ENCODE results near the gene SPDYA.

Gene SPDYA

DNA sequence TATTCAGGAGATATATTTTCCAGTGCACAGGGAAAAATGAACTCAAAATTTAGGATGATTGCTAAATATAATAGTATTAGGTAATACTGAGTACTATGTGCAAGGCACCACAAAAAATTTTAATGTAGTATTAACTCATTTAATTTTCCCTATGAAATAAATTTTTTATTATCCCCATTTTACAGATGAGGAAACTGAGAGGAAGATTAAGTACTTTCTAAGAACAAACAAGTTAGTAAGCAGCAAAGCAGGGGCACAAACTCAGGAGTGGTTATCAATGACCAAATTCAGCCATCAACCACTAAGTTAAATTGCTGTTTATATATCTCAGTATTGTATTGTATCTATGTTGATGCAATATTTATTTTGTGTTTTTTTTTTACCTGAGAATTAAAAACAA, 14.2 kb downstream of the SPDYA start:
- no peak for DNase-seq (ENCODE audit: low read depth, low spot score)

DNA sequence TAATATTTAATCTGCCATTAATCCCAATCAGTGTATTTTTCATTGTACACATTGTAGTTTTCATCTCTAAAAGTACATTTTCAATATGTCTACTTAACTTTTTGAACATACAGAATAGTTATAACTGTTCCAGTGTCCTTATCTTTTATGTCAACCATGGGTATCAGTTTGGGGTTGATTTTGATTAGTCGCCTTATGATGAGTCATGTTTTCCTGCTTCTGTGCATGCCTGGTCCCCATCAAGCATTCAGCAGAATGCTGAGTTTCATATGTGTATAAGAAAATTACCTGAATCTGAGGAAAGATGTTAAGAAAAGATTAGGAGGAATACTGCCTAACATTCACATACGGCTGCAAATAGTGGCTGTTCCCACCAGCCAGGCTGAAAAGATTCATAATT, 17.7 kb downstream of the SPDYA start:
- DNase-seq (ENCODE audit: low read depth, low spot score): no peak

DNA sequence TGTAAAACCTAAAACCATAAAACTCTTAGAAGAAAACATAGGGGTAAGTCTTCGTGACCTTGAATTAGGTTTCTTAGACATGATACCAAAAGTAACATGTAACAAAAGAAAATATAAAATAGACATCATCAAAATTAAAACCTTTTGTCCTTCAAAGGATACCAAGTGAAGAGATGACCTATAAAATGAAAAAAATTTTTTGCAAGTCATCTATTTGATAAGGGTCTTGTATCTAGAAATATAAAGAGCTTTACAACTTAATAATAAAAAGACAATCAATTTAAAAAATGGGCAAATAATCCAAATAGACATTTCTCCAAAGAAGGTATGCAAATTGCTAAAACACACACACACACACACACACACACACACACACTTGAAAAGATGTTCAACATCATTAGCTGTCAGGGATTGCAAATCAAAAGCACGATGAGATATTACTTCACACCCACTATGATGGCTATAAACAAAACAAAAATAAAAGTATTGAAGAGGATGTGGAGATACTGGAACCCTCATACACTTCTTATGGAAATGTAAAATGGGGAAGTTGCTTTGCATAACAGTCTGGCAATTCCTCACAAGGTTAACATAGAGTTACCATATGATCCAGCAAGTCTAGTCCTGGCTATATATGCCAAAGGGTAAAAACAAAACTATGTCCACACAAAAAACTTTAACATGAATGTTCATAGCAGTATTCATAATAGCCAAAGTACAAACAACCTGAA, 23.3 kb downstream of the SPDYA start:
- DNase-seq (ENCODE audit: low read depth, low spot score): no peak

DNA sequence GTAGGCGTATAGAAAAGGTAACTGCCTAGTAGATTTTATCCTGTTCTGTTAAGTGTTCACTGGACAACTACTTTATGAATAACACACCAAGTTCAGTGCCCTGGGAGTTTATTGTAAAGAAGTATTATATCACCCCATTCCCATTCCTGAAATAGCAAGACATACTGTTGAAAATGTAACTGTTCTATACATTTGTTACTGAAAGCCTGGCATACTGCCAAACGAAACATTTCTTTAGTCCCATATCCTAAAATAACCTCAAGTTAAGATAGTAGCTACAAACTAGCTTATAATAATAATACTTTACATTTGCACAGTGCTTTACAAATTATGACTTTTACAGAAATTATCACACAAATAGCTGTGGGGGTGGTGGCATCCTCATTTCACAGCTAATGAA, 25.1 kb downstream of the SPDYA start:
- no peak for DNase-seq (ENCODE audit: low read depth, low spot score)

DNA sequence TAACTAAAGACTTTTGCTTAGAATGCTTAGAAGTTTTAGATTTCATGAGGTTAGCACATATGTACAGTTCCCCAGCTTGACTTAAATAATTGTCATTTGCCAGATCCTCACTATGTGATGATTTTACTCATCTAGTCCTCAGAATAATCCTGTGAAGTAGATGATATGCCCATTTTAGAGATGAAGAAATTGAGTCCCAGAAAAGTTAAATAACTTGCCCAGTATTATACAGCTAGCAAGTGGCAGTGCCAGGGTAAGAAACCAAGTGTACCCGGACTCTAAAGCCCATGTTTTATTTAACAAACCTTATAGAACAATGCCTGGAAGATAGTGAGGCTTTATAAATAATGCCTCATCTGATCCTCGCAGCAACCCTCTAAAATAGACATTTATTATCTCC, 28.3 kb downstream of the SPDYA start:
- DNase-seq (ENCODE audit: low read depth, low spot score): no peak

DNA sequence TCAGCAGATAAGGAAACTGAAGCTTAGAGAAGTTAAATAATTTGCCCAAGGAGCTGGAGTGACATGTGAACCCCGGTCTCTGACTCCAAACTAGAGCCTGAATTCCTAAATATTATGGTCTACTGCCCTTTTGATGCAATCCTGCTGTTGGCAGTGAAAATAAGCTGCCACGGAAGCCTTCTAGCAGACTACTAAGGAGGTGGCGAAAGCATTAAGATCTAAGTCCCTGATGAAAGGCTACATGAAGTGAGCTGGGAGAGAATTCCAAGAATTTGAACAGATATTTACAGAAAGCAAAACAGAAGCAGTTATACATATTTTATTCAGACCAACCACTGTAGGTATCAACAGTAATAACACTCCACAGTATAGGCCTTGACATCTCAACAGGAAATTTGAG, 31.4 kb downstream of the SPDYA start:
- DNase-seq (ENCODE audit: low read depth, low spot score): no peak

DNA sequence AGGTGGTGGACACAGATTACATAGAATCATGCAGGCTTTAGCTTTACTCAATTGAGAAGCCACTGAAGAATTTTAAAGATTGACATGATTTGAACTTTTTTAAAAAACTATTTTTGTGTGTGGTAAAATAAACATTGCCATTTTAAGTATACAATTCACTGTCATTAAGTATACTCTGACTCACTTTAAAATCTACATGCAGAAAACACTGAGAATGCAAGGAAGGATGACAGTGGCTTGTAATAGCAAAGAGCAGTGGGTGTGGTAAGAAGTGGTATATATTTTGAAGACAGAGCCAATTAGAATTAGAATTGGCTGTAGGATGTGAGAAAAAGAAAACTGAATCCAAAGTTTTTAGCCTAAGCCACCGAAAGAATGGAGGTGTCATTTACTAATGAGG, 44.6 kb downstream of the SPDYA start:
- DNase-seq (ENCODE audit: low read depth, low spot score): no peak

DNA sequence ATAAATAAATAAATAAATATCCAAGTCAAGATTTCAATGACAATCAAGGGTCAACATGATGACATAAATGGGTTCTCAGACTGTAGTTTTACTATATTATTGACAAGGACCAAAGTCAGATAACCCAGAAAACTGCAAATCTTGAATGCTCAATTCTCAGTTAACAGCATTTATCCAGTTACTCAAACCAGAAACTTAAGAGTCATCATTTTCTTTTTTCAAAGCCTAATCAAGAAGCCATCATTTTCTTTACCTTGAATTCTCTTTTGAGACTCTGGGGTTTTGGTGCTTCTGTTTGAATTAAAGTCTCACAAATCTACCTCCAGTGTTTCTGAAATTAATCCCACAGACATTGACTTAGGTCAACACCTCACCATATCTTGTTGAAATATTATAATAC, 45.3 kb downstream of the SPDYA start:
- no peak for DNase-seq (ENCODE audit: low read depth, low spot score)

DNA sequence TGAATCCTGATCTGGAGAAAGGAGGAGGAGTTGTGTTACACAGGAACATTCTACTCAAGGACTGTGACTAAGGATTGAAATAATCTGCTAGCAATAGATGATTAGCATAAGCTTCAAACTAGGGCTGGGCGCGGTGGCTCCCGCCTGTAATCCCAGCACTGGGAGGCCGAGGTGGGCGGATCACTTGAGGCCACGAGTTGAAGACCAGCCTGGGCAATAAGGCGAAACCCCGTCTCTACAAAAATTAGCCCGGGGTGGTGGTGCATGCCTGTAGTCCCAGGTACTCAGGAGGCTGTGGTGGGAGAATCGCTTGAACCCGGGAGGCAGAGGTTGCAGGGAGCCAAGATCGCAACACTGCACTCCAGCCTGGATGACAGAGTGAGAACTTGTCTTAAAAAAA, 58.0 kb downstream of the SPDYA start:
- no peak for DNase-seq (ENCODE audit: low read depth, low spot score)

DNA sequence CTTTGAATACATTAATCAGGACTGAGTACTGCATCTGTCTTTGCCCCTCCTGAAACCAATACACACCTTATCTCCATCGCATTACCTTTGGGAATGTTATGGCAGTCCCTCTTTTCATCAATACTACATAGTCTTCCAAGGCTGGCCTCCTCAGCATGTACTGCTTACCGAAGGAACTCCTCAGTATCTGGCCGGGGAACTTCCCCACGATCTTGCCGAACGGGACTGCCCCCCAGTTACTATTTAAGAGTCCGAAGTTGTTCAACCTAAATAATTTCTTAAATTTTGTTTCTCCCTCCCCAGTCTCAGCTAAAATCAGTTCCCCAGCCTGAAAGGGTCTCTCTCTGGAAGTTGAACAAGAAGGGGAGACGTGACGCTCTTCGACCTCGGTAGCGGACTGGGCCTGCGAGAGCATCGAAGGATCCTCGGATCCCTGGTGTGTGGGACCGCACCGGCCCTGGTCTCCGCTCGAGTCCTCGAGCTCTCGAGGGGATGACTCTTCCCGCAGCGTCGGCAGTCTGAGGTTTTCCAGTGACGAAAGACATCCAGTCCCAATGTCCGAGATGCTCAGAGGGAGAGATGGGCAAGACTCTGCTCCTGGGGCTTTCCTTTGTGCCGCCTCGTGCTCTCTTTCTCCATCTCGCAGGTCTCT, 59.0 kb downstream of the SPDYA start:
- no peak for DNase-seq (ENCODE audit: low read depth, low spot score)

DNA sequence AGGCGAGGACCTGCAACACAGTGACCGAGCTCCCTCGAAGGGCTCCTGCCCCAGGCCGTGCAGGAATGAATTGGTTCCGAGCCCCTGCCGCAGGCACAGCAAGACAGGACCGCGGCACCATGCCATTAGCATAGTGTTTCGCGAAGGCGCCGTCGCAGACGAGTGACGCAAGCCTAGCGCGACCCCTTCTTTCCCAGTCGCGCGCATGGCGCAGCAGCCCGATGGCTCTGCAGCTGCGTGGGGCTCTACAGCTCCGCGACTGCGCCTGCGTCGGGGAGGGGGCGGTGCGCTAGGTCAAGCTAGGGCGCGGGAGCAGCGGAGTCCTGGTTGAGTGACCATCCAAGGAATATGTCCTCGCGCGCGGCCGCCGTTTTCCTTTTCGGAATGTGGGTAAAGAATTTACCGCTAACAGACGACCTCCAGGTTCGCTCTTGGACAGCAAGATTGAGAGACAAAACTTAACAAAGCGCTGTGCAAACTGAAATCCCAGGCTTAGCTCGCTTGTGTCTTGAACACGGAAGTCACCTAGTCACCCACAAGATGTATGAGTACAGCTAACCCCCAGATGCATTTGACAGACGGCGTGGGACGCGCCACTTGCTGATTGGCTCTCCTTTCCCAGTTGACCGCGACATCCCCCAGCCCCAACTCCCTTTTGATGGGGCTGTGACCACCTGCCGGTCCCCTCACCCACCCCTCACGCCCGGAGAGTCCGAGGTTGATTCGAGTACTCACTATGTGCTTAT, 59.7 kb downstream of the SPDYA start, which contains the start of gene TRMT61B:
Gene TRMT61B, minus strand, starts transcription at position 164 of the 746 bp plus-strand sequence. Its CDS starts 32 bp downstream, at position 132.
- peak; percentile 93 for DNase-seq (ENCODE audit: low read depth, low spot score)

DNA sequence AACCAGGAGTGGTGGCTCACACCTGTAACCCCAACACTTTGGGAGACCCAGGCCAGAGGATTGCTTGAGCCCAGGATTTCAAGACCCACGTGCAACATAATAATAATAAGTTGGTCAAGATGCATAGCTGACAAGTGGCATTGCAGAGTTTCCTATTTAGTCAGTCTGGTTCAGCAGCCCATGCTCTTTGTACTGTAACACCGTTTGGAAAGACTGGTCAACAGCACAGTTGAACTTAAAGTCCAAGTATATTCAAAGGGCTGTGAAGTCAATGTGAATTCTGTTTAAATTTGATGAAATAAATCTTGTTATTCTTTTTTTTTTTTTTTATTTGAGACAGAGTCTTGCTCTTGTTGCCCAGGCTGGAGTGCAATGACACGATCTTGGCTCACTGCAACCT, 61.0 kb downstream of the SPDYA start:
- DNase-seq (ENCODE audit: low read depth, low spot score): no peak

DNA sequence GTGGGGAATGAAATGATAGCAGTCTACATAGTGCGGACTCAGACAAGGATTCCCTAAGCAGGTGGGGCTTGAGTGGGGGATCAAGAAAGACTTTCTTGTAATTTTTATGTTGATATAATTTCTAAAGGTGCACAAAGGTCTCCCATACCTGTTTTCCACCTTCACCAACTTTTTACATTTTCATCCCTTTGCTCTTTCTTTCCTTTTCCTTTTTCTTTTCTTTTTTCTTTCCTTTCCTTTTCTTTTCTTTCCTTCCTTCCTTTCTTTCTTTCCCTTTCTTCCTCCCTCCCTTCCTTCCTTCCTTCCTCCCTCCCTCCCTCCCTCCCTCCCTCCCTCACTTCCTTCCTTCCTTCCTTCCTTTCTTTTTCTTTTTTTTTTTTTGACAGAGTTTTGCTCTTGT, 69.6 kb downstream of the SPDYA start:
- no peak for DNase-seq (ENCODE audit: low read depth, low spot score)

DNA sequence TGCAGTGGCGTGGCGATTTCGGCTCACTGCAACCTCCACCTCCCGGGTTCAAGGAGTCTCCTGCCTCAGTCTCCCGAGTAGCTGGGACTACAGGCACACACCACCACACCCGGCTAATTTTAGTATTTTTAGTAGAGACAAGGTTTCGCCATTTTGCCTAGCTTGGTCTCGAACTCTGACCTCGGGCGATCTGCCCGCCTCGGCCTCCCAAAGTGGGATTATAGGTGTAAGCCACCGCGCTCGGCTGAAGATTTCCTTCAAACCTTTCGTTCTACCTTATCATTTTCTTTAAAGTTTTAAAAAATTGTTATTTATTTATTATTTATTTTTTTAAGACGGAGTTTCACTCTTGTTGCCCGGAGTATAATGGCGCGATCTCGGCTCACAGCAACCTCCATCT, 82.9 kb downstream of the SPDYA start:
- no peak for DNase-seq (ENCODE audit: low read depth, low spot score)

DNA sequence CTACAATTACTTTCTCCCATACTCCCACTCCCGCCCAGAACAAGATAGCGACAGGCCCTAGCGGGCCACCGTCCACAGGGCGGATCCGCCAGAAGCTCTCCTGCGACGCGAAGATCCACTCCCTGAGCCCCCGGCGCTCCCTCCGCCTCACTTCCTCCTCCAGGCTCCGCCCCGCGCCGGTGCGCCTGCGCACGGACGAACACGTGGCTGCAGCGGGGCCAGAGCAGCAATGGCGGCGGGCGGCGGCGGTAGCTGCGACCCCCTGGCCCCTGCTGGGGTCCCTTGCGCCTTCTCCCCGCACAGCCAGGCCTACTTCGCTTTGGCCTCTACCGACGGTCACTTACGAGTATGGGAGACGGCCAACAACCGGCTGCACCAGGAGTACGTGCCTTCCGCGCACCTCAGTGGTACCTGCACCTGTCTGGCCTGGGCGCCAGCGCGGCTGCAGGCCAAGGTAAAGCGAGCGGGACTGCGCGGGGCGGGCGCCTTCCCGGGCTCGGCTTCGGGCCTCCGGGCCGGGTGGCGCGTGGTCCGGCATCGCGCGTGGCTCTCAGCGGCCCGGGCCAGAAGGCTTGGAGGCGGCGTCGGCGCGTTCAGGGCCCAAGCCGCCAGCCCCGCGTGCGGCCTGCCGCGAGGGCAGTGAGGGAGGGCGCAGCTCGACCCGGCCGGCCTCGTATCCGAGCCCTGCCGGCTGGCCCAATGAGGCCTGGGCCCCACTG, 84.0 kb downstream of the SPDYA start, which contains the start of gene WDR43:
Gene WDR43, plus strand, starts transcription at position 198 of the 719 bp plus-strand sequence. Its CDS starts 32 bp downstream, at position 230.
- peak; percentile 96 for DNase-seq (ENCODE audit: low read depth, low spot score)

DNA sequence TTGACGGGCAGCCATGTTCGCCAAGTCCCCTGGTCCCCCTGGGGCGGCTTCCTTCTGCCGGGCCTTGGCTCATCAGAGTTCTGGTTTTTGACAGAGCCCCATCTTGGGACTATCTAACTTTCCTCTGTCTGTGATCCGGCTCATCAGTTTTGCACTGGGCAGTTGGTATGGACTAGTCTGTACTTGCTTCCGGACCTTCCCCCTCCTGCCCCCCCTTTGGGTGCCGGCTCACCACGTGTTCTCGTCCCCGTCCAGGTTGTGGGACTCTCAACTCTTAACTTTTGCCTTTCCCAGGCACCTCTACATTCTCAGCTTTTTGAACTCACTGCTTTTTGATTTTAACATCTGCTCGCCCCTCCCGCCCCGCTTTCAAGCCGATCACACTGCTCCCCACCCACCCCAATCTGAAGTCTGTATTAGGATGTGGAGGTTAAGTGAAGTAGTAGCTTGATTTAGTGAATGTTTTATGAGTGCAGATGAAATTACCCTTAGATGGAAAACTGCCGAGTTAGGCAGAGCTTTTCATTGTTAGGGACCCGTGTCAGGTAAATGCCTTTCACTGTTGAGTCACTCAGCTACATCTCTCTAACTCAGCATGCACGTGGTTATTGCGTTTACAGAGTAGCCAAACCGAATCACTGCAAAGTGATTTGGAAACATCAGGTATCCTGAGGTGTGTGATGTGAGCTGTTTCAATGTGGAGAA, 84.7 kb downstream of the SPDYA start:
- peak; percentile 29 for DNase-seq (ENCODE audit: low read depth, low spot score)

DNA sequence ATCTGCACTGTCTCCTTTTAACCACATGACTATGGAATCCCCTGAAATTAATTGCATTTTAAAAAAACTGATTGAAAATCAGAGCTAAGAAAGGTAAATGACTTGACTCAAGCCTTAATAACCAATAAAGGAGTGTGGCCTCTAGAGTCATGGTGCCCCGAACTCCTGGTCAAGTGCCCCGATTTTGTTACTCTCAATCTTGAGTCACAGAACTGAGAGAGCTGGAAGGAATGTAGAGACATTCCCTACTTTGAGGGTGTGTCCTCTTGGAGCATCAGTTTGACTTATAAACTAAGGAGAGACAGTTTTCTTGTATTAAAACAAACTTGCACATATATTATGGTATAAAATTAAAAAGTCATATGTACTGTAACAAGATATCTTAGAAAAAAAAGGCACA, 86.3 kb downstream of the SPDYA start:
- no peak for DNase-seq (ENCODE audit: low read depth, low spot score)

DNA sequence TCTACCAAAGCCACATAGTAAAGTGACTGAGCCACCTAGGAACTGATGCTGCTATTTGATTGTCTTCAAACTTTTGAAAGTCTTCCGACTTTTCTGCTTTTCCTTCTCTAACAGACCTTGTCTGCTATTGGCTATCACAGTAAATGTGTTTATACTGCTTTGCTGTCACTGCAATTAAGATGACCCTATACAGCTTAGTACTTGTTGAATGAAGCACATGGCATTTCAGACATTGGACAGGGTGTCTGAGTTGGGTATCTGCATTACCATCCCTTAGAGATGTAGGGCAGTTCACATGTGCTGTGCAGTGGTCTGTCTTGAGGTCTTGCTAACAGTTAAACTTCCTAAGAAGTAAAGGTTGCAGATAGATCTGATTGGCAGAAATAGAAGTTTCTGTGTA, 87.4 kb downstream of the SPDYA start:
- no peak for DNase-seq (ENCODE audit: low read depth, low spot score)

All from activated naive CD8-positive, alpha-beta T cell treated with anti-CD3 and anti-CD28 coated beads, Interleukin-2, amount 50 U/mL, for 16 hours (primary cell).